A549 (cell line): ENCODE measurements around the gene POLE2.

ENCODE experiments used
- POLR2A ChIP-seq: IDR thresholded peaks from 2 replicates; pipeline ENCODE4 v1.6.1; 2012; ENCODE audit warnings: mild to moderate bottlenecking, low read length
- RAD21 ChIP-seq, 2 experiments: fragments of >200 bp in 1 of 2; sonication (Bioruptor Twin) in 1 of 2; formaldehyde crosslinking in 1 of 2; IDR thresholded peaks in 1 of 2; conservative IDR thresholded peaks in 1 of 2; 2 replicates in 1 of 2; 3 replicates in 1 of 2; pipeline ENCODE4 v1.6.1; 2012 to 2018; ENCODE audit warnings: inconsistent platforms in 1 of 2
- TF ChIP-seq, protein P1 (sequence below): fragments of >200 bp; sonication (Bioruptor Twin); formaldehyde crosslinking; IDR thresholded peaks from 3 replicates; pipeline ENCODE4 v1.5.1; 2016

GRCh38 chr14:49720744-49721143 lies 32.7 kb upstream of the POLE2 start:
- no peak for TF ChIP-seq RAD21 (conservative IDR thresholded peaks at IDR 0.05 in 1 of 2, IDR thresholded peaks at IDR 0.05 in 1 of 2)
- TF ChIP-seq POLR2A: no peak
- TF ChIP-seq, protein P1, sequence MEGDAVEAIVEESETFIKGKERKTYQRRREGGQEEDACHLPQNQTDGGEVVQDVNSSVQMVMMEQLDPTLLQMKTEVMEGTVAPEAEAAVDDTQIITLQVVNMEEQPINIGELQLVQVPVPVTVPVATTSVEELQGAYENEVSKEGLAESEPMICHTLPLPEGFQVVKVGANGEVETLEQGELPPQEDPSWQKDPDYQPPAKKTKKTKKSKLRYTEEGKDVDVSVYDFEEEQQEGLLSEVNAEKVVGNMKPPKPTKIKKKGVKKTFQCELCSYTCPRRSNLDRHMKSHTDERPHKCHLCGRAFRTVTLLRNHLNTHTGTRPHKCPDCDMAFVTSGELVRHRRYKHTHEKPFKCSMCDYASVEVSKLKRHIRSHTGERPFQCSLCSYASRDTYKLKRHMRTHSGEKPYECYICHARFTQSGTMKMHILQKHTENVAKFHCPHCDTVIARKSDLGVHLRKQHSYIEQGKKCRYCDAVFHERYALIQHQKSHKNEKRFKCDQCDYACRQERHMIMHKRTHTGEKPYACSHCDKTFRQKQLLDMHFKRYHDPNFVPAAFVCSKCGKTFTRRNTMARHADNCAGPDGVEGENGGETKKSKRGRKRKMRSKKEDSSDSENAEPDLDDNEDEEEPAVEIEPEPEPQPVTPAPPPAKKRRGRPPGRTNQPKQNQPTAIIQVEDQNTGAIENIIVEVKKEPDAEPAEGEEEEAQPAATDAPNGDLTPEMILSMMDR: no peak
